HL-60 (cell line): Measurements from ENCODE around the gene GLRA1.
"Not testable (repeated sequence)": the region's sequence is repeated elsewhere in the genome, so short reads cannot be mapped to it uniquely, and the experiment has no call there.

ENCODE experiments used
- DNase-seq, 2 experiments: peaks; one replicate each; pipeline ENCODE4 v3.0.0-alpha.2; 2010 to 2020; ENCODE audit warnings: low read depth in 1 of 2, low spot score in 1 of 2
- H3K27ac ChIP-seq: fragments of 250-450 bp; sonication (Bioruptor Pico); replicated peaks from 2 replicates; pipeline ENCODE4 v1.5.1; 2020; ENCODE audit warnings: mild to moderate bottlenecking, moderate library complexity
- H3K27me3 ChIP-seq: fragments of 250-450 bp; sonication (Bioruptor Pico); 2 replicates; pipeline ENCODE4 v1.5.1; 2021; ENCODE audit warnings: mild to moderate bottlenecking, moderate library complexity; ENCODE audit not compliant: insufficient read depth, poor library complexity, severe bottlenecking
- H3K4me3 ChIP-seq: replicated peaks from 2 replicates; pipeline ENCODE4 v1.5.1; 2011; ENCODE audit warnings: mild to moderate bottlenecking, control low read depth, low read length; ENCODE audit not compliant: insufficient read depth
- GABPA ChIP-seq: IDR thresholded peaks from 2 replicates; pipeline ENCODE4 v1.6.1; 2012; ENCODE audit warnings: low read depth
- POLR2AphosphoS5 ChIP-seq: IDR thresholded peaks from 2 replicates; pipeline ENCODE4 v1.6.1; 2012; ENCODE audit warnings: low read depth
- SPI1 ChIP-seq: IDR thresholded peaks from 2 replicates; pipeline ENCODE4 v1.6.1; 2012; ENCODE audit warnings: low read depth, mild to moderate bottlenecking, borderline replicate concordance
- TF ChIP-seq, protein P1 (sequence below): IDR thresholded peaks from 2 replicates; pipeline ENCODE4 v1.6.1; 2012; ENCODE audit warnings: low read depth; ENCODE audit not compliant: insufficient replicate concordance
- TF ChIP-seq, protein P2 (sequence below): IDR thresholded peaks from one replicate; pipeline ENCODE4 v1.5.1; 2011; ENCODE audit warnings: low read length, control low read depth, inconsistent platforms; ENCODE audit not compliant: insufficient read depth

GLRA1 gene

GRCh38 chr5:151855701-151856100 is 69.0 kb downstream of the GLRA1 start:
- no peak overlapping the region for H3K27ac ChIP-seq
- no peak for DNase-seq
- no peak overlapping the region for H3K4me3 ChIP-seq
- H3K27me3 ChIP-seq = no peaks in the 10 kb centered on the region
- TF ChIP-seq, protein P1, sequence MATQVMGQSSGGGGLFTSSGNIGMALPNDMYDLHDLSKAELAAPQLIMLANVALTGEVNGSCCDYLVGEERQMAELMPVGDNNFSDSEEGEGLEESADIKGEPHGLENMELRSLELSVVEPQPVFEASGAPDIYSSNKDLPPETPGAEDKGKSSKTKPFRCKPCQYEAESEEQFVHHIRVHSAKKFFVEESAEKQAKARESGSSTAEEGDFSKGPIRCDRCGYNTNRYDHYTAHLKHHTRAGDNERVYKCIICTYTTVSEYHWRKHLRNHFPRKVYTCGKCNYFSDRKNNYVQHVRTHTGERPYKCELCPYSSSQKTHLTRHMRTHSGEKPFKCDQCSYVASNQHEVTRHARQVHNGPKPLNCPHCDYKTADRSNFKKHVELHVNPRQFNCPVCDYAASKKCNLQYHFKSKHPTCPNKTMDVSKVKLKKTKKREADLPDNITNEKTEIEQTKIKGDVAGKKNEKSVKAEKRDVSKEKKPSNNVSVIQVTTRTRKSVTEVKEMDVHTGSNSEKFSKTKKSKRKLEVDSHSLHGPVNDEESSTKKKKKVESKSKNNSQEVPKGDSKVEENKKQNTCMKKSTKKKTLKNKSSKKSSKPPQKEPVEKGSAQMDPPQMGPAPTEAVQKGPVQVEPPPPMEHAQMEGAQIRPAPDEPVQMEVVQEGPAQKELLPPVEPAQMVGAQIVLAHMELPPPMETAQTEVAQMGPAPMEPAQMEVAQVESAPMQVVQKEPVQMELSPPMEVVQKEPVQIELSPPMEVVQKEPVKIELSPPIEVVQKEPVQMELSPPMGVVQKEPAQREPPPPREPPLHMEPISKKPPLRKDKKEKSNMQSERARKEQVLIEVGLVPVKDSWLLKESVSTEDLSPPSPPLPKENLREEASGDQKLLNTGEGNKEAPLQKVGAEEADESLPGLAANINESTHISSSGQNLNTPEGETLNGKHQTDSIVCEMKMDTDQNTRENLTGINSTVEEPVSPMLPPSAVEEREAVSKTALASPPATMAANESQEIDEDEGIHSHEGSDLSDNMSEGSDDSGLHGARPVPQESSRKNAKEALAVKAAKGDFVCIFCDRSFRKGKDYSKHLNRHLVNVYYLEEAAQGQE = no peak
- no peak for TF ChIP-seq SPI1
- TF ChIP-seq, protein P2, sequence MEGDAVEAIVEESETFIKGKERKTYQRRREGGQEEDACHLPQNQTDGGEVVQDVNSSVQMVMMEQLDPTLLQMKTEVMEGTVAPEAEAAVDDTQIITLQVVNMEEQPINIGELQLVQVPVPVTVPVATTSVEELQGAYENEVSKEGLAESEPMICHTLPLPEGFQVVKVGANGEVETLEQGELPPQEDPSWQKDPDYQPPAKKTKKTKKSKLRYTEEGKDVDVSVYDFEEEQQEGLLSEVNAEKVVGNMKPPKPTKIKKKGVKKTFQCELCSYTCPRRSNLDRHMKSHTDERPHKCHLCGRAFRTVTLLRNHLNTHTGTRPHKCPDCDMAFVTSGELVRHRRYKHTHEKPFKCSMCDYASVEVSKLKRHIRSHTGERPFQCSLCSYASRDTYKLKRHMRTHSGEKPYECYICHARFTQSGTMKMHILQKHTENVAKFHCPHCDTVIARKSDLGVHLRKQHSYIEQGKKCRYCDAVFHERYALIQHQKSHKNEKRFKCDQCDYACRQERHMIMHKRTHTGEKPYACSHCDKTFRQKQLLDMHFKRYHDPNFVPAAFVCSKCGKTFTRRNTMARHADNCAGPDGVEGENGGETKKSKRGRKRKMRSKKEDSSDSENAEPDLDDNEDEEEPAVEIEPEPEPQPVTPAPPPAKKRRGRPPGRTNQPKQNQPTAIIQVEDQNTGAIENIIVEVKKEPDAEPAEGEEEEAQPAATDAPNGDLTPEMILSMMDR = no peak
- no peak for TF ChIP-seq POLR2AphosphoS5
- TF ChIP-seq GABPA = no peak

- TF ChIP-seq, protein P2 = no peak
- TF ChIP-seq, protein P1 = no peak
- TF ChIP-seq GABPA (no peak), SPI1 (no peak), POLR2AphosphoS5 (no peak)
- no peak for DNase-seq
- H3K4me3 ChIP-seq = no peak overlapping the region
- no peak overlapping the region for H3K27ac ChIP-seq
- H3K27me3 ChIP-seq = no peaks in the 10 kb centered on the region
These were observed 76.8 kb downstream of the GLRA1 start for GRCh38 chr5:151847871-151848270.

DNA sequence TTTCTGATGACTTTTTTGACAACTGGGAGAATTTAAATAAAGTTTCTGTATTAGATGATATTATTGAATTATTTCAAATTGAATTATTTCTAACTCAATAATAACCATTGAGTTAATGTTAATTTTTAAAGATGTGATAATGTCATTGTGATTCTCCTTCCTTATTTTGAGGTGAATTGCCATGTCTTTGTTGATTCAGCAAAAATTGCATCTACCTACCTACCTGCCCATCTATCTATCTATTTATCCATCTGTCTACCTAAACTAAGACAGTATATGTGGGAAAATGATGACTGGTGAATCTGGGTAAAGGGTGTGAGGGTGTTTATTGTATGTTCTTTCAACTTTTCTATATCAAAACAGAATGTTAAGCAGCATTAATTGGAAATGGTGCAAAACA is 77.9 kb downstream of the GLRA1 start:
- H3K27ac ChIP-seq = no peak overlapping the region
- no peak overlapping the region for H3K4me3 ChIP-seq
- no peak for DNase-seq
- no peaks in the 10 kb centered on the region for H3K27me3 ChIP-seq
- TF ChIP-seq GABPA (no peak), SPI1 (no peak), POLR2AphosphoS5 (no peak)
- TF ChIP-seq, protein P1 = no peak
- TF ChIP-seq, protein P2 = no peak

GRCh38 chr5:151832843-151833242 is 91.8 kb downstream of the GLRA1 start:
- not testable (repeated sequence) for H3K4me3 ChIP-seq, H3K27me3 ChIP-seq, DNase-seq, H3K27ac ChIP-seq
